IPS DF 6.9 (cell line): ENCODE results near the gene COL18A1.

Experiments
- DNase-seq: peaks from one replicate; pipeline ENCODE4 v3.0.0-alpha.2; 2013; ENCODE audit warnings: low read depth, low spot score
- H3K27ac ChIP-seq: one replicate; pipeline ENCODE4 v1.5.1; 2013; ENCODE audit warnings: low read length, control low read depth
- H3K27me3 ChIP-seq: 2 replicates; pipeline ENCODE4 v1.6.1; 2013; ENCODE audit warnings: mild to moderate bottlenecking, low read length; ENCODE audit not compliant: control insufficient read depth, insufficient read depth
- H3K36me3 ChIP-seq: 2 replicates; pipeline ENCODE4 v1.6.1; 2013; ENCODE audit warnings: low read length; ENCODE audit not compliant: control insufficient read depth, insufficient read depth
- H3K4me1 ChIP-seq: 2 replicates; pipeline ENCODE4 v1.6.1; 2013; ENCODE audit warnings: low read length; ENCODE audit not compliant: control insufficient read depth, insufficient read depth
- H3K4me3 ChIP-seq: 2 replicates; pipeline ENCODE4 v1.5.1; 2013; ENCODE audit warnings: mild to moderate bottlenecking, low read length
- H3K9me3 ChIP-seq: 2 replicates; pipeline ENCODE4 v1.6.1; 2013; ENCODE audit warnings: low read length, inconsistent platforms; ENCODE audit not compliant: control insufficient read depth, insufficient read depth
- WGBS: extraction: QIAGEN DNeasy Blood & Tissue Kit; methylation state at CpG from one replicate; pipeline ENCODE4 v1.1.7; 2013; ENCODE audit warnings: mixed read lengths, missing lambda C conversion rate; ENCODE audit not compliant: insufficient read length, insufficient coverage; 5-methylcytosine and 5-hydroxymethylcytosine counted together

The COL18A1 gene

DNA sequence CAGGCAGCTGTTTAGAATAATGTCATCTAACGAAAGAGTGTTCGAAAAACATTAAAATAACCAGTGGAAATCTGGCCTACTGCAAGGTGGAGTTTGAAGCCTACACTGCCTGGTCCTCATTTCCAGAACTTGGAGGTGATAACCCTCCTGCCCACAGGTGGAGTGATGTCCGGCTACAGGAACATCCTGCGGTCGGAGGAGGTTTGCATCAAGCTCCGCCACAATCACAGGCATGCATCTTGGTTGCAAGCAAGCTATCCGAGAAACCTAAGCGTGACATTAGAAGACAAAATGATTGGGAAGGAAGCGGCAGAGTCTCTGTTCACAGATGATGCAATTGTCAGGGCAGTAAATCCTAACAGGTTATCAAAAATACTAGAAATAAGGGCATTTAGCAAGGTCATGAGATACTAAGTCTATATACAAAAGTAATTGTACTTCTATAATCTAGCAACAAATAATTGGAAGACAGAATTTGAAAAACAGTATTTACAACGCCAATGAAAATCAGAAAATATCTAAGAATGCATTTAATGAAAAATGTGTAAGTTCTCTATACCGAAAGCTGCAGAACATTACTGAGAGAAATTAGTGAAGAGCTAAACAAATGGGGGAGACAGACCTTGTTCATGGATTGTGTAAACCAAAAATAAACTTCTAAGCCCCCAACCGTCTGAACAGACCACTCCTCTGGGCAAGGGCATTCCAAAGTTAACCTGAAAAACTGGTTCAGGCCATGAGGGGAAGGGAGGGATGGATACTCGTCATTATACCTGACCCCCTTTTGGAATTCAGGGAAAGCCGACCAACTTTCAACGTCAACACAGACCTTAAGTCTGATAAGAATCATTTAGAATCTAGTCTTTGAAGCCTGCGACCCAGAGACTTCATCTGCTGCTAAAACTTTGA lies 141.9 kb downstream of the COL18A1 start:
- no CpG with 5 or more reads among the region's 16 CpGs for WGBS
- Histone ChIP-seq H3K27me3 (no peaks in the 10 kb centered on the region), H3K4me1 (peaks cover 7% of the 10 kb centered on the region), H3K27ac (no peak overlapping the region), H3K4me3 (no peak overlapping the region), H3K36me3 (no peaks in the 10 kb centered on the region; the same call in 1 of the 2 replicates), H3K9me3 (no peaks in the 10 kb centered on the region)
- DNase-seq, result no peak

- H3K4me1 ChIP-seq, result peaks cover 7% of the 10 kb centered on the region
- H3K9me3 ChIP-seq, result no peaks in the 10 kb centered on the region
- no peaks in the 10 kb centered on the region for H3K27me3 ChIP-seq
- no CpG with 5 or more reads among the region's 3 CpGs for WGBS
- no peaks in the 10 kb centered on the region; the same call in 1 of the 2 replicates for H3K36me3 ChIP-seq
- no peak overlapping the region for H3K27ac ChIP-seq
- H3K4me3 ChIP-seq, result no peak overlapping the region
- no peak for DNase-seq
Measured at GRCh38 chr21:45547545-45547900, 142.6 kb downstream of the COL18A1 start.

DNA sequence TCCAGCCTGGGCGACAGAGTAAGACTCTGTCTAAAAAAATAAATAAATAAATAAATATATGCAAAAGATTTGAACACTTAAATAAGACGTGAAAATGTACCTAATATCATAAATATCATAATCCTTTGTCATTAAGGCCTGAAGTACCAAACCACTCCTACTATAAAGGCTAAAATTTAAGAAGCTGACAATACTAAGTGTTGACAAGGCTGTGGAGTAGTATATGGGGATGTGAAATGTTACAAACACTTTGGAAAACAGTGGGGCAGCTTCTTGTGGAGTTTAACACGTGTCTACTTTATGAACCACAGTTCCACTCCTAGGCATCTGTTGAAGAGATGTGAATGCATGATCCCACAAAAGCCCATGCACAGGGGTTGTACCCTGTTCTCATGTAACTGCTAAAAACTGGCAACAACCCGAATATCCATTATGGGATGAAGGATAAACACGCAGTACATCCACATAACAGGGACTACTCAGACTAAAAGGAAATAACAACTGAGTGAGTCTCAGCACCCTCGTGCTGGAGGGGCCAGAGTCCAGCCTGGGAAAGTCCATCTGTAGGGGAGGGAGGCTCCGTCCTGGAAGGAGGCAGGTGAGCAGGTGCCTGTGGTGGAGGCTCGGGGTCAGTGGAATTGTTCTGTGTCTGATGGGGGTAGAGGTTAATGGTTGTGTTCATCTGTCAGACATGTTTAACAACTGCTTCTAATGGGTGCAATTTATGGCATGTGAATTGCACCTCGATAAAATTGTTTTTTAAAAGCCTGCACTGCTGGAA lies 143.9 kb downstream of the COL18A1 start:
- no CpG with 5 or more reads among the region's 9 CpGs for WGBS
- H3K27ac ChIP-seq, result no peak overlapping the region
- H3K9me3 ChIP-seq, result no peaks in the 10 kb centered on the region
- peaks cover 7% of the 10 kb centered on the region for H3K4me1 ChIP-seq
- no peaks in the 10 kb centered on the region for H3K27me3 ChIP-seq
- H3K36me3 ChIP-seq, result no peaks in the 10 kb centered on the region; the same call in 1 of the 2 replicates
- DNase-seq, result no peak
- no peak overlapping the region for H3K4me3 ChIP-seq

DNA sequence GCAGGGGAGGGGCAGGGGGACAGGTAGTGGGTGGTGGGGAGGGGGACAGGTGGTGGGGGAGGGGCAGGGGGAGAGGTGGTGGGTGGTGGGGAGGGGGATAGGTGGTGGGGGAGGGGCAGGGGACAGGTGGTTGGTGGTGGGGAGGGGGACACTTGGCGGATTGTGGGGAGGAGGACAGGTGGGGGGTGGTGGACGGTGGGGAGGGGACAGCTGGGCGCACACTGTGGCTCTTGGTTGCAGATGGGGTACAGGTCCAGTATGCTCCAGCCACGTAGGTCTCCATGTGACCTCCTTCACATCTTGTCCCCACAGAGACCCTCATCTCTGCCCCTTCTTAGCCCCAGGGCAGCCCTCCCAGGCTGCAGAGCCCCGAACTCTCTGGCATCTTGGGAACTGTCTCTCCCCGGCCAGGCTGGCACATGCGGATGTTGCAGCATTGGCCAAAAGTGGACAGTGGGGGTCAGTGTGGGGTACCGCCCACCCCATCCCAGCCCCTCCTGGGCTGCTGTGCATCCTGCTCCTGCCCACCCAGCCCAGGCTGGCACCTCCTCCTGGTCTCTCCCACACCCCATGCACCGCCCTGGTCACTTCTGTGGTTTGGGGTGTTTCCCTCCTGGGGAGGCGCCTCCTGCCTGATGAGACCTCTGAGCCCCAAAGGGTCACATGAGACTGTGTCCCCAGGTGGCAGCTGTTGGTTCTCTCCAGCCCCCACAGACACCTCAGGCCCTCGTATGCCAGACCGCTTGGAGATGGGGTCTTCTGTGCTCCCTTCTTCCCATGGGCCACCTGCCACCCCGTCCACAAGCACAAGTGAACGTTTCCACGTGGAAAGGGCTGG lies 144.9 kb downstream of the COL18A1 start:
- DNase-seq, result no peak
- Histone ChIP-seq H3K36me3 (no peaks in the 10 kb centered on the region; the same call in 1 of the 2 replicates), H3K9me3 (no peaks in the 10 kb centered on the region), H3K27ac (no peak overlapping the region), H3K4me3 (no peak overlapping the region), H3K4me1 (peaks cover 7% of the 10 kb centered on the region), H3K27me3 (no peaks in the 10 kb centered on the region)
- WGBS, result no CpG with 5 or more reads among the region's 15 CpGs

- Histone ChIP-seq H3K4me1 (peaks cover 7% of the 10 kb centered on the region), H3K36me3 (no peaks in the 10 kb centered on the region; the same call in 1 of the 2 replicates), H3K9me3 (no peaks in the 10 kb centered on the region), H3K4me3 (no peak overlapping the region), H3K27ac (no peak overlapping the region), H3K27me3 (no peaks in the 10 kb centered on the region)
- no peak for DNase-seq
- WGBS, result 100% methylated on average over 1 of the region's 17 CpGs
Measured at GRCh38 chr21:45550522-45551210, 145.7 kb downstream of the COL18A1 start.

- 100% methylated on average over 2 of the region's 8 CpGs for WGBS
- no peak overlapping the region for H3K4me3 ChIP-seq
- H3K4me1 ChIP-seq, result peaks cover 9% of the 10 kb centered on the region
- no peaks in the 10 kb centered on the region for H3K9me3 ChIP-seq
- DNase-seq, result no peak
- no peaks in the 10 kb centered on the region for H3K27me3 ChIP-seq
- no peaks in the 10 kb centered on the region; the same call in 1 of the 2 replicates for H3K36me3 ChIP-seq
- no peak overlapping the region for H3K27ac ChIP-seq
Measured at GRCh38 chr21:45551316-45551715, 146.4 kb downstream of the COL18A1 start.

- no peak overlapping the region for H3K4me3 ChIP-seq
- H3K27ac ChIP-seq, result no peak overlapping the region
- no peak for DNase-seq
- WGBS, result no CpG with 5 or more reads among the region's 35 CpGs
- no peaks in the 10 kb centered on the region; the same call in 1 of the 2 replicates for H3K36me3 ChIP-seq
- no peaks in the 10 kb centered on the region for H3K9me3 ChIP-seq
- no peaks in the 10 kb centered on the region for H3K27me3 ChIP-seq
- H3K4me1 ChIP-seq, result peaks cover 9% of the 10 kb centered on the region
Measured at GRCh38 chr21:45551783-45552695, 147.1 kb downstream of the COL18A1 start.

GRCh38 chr21:45552696-45553391 lies 147.9 kb downstream of the COL18A1 start:
- Histone ChIP-seq H3K9me3 (no peaks in the 10 kb centered on the region), H3K27ac (no peak overlapping the region), H3K27me3 (no peaks in the 10 kb centered on the region), H3K4me3 (no peak overlapping the region), H3K36me3 (no peaks in the 10 kb centered on the region; the same call in 1 of the 2 replicates), H3K4me1 (peaks cover 9% of the 10 kb centered on the region)
- no CpG with 5 or more reads among the region's 29 CpGs for WGBS
- no peak for DNase-seq
